ENCODE results near the gene PRKCA. TPM values are rescaled to one million over a fixed set of nuclear protein-coding genes. Genes with fewer than 3 reads are reported as not detected.

Gene PRKCA
- total RNA-seq, 1 experiment from 2014 or later = 20.7 TPM

- no peaks in the 10 kb centered on the region for H3K27me3 Mint-ChIP-seq (ENCODE audit: insufficient read depth, unreplicated experiment)
- no TSS peak for BruUV-seq (replicated peaks)
- H3K27ac Mint-ChIP-seq (ENCODE audit: low read depth, unreplicated experiment) = no peak overlapping the region
- ChIA-PET CTCF (no interaction called here), POLR2A (interaction anchor here (2.2 kb wide), 1 partner anchor 8 kb away, joined by 4 read pairs; no protein-coding TSS in a partner anchor)
- intact Hi-C loops (cut with micrococcal nuclease) = no loop called here
- no peaks in the 10 kb centered on the region for H3K36me3 Mint-ChIP-seq (ENCODE audit: insufficient read depth, unreplicated experiment)
- DNase-seq (ENCODE audit: unreplicated experiment) = no peak
- TF ChIP-seq, protein P1, sequence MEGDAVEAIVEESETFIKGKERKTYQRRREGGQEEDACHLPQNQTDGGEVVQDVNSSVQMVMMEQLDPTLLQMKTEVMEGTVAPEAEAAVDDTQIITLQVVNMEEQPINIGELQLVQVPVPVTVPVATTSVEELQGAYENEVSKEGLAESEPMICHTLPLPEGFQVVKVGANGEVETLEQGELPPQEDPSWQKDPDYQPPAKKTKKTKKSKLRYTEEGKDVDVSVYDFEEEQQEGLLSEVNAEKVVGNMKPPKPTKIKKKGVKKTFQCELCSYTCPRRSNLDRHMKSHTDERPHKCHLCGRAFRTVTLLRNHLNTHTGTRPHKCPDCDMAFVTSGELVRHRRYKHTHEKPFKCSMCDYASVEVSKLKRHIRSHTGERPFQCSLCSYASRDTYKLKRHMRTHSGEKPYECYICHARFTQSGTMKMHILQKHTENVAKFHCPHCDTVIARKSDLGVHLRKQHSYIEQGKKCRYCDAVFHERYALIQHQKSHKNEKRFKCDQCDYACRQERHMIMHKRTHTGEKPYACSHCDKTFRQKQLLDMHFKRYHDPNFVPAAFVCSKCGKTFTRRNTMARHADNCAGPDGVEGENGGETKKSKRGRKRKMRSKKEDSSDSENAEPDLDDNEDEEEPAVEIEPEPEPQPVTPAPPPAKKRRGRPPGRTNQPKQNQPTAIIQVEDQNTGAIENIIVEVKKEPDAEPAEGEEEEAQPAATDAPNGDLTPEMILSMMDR (IDR thresholded peaks at IDR 0.05; ENCODE audit: unreplicated experiment) = no peak
- no peaks in the 10 kb centered on the region for H3K9me3 Mint-ChIP-seq (ENCODE audit: unreplicated experiment)
- H3K4me3 Mint-ChIP-seq (ENCODE audit: unreplicated experiment) = no peak overlapping the region
- H3K4me1 Mint-ChIP-seq (ENCODE audit: insufficient read depth, unreplicated experiment) = peaks cover 1% of the 10 kb centered on the region
Observed at GRCh38 chr17:66281661-66282369, 20.6 kb upstream of the PRKCA start.

DNA sequence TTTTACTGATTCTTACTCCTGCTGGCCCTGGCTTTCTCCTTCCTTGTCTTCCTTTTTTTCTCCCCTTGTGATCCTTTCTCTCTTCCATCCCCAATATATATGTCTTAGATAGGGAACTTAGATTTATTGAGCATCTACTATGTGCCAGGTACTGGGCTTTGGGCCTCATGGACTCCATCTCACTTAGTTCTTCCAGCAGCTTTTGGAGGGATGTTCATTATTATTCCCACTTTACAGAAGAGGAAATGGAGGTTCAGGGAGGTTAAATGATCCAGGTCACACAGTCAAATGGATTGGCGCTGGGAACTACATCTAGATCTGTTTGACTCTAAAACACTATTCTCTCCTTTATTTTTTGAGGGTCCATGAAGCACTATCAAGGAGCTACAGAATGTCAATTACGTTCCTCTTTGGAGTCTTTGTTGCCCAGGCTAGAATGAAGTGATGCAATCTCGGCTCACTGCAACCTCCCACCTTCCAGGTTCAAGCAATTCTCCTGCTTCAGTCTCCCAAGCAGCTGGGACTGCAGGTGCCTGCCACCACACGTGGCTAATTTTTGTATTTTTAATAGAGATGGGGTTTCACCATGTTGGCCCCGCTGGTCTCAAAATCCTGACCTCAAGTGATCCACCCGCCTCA, 19.0 kb upstream of the PRKCA start:
- Mint-ChIP-seq H3K27ac (ENCODE audit: low read depth, unreplicated experiment) (no peak overlapping the region), H3K4me3 (ENCODE audit: unreplicated experiment) (no peak overlapping the region), H3K27me3 (ENCODE audit: insufficient read depth, unreplicated experiment) (no peaks in the 10 kb centered on the region), H3K9me3 (ENCODE audit: unreplicated experiment) (no peaks in the 10 kb centered on the region), H3K36me3 (ENCODE audit: insufficient read depth, unreplicated experiment) (no peaks in the 10 kb centered on the region), H3K4me1 (ENCODE audit: insufficient read depth, unreplicated experiment) (no peaks in the 10 kb centered on the region)
- ChIA-PET CTCF (interaction anchor here (0.7 kb wide), 1 partner anchor 243 kb away, joined by 3 read pairs; no protein-coding TSS in a partner anchor), POLR2A (interaction anchor here (2.2 kb wide), 1 partner anchor 10 kb away, joined by 4 read pairs; no protein-coding TSS in a partner anchor)
- intact Hi-C loops (cut with micrococcal nuclease) = no loop called here
- no peak for DNase-seq (ENCODE audit: unreplicated experiment)
- TF ChIP-seq, protein P1 (IDR thresholded peaks at IDR 0.05; ENCODE audit: unreplicated experiment) = no peak
- BruUV-seq (replicated peaks) = no TSS peak

DNA sequence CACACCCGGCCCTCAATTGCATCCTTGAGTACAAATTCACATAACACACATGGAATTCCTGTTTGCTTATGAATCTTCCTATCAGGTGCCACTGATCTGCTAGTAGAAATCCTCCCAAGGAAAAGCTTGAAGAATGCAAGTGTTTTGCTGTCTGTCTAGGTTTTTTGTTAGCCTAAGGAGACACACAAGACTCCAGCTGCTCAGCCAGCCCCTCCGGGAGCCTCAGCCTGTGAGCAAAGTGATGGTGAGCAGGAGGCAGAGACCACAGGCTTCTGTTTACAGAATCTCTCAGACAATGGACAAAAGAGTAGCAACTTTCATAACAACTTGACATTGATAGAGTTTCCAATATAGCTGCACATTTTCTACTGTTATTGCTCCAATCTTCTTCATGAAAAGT, 18.4 kb upstream of the PRKCA start:
- Mint-ChIP-seq H3K27me3 (ENCODE audit: insufficient read depth, unreplicated experiment) (no peaks in the 10 kb centered on the region), H3K4me1 (ENCODE audit: insufficient read depth, unreplicated experiment) (no peaks in the 10 kb centered on the region), H3K27ac (ENCODE audit: low read depth, unreplicated experiment) (no peak overlapping the region), H3K9me3 (ENCODE audit: unreplicated experiment) (no peaks in the 10 kb centered on the region), H3K4me3 (ENCODE audit: unreplicated experiment) (no peak overlapping the region), H3K36me3 (ENCODE audit: insufficient read depth, unreplicated experiment) (no peaks in the 10 kb centered on the region)
- TF ChIP-seq, protein P1 (IDR thresholded peaks at IDR 0.05; ENCODE audit: unreplicated experiment) = no peak
- no peak for DNase-seq (ENCODE audit: unreplicated experiment)
- BruUV-seq (replicated peaks) = no TSS peak
- ChIA-PET CTCF (interaction anchor here (0.7 kb wide), 1 partner anchor 243 kb away, joined by 3 read pairs; no protein-coding TSS in a partner anchor), POLR2A (interaction anchor here (2.2 kb wide), 1 partner anchor 10 kb away, joined by 4 read pairs; no protein-coding TSS in a partner anchor)
- intact Hi-C loops (cut with micrococcal nuclease) = no loop called here

- intact Hi-C loops (cut with micrococcal nuclease) = no loop called here
- POLR2A ChIA-PET = no interaction called here
- Mint-ChIP-seq H3K4me1 (ENCODE audit: insufficient read depth, unreplicated experiment) (no peaks in the 10 kb centered on the region), H3K4me3 (ENCODE audit: unreplicated experiment) (no peak overlapping the region), H3K36me3 (ENCODE audit: insufficient read depth, unreplicated experiment) (no peaks in the 10 kb centered on the region), H3K27me3 (ENCODE audit: insufficient read depth, unreplicated experiment) (no peaks in the 10 kb centered on the region), H3K9me3 (ENCODE audit: unreplicated experiment) (no peaks in the 10 kb centered on the region), H3K27ac (ENCODE audit: low read depth, unreplicated experiment) (no peak overlapping the region)
- TF ChIP-seq, protein P1 (IDR thresholded peaks at IDR 0.05; ENCODE audit: unreplicated experiment) = no peak
- CTCF ChIA-PET = no interaction called here
- BruUV-seq (replicated peaks) = no TSS peak
- no peak for DNase-seq (ENCODE audit: unreplicated experiment)
Observed at GRCh38 chr17:66285149-66285548, 17.3 kb upstream of the PRKCA start.

Data from MCF 10A (cell line).